Natural killer cell treated with Interleukin-12 subunit alpha and Interleukin-12 subunit beta and Interleukin-15 and Interleukin-18, amount 100 ng/mL, for 72 hours (primary cell): ENCODE results near the gene SULT2B1. TPM values are rescaled to one million over a fixed set of nuclear protein-coding genes. Genes with fewer than 3 reads are reported as not detected.

Experiments
- ATAC-seq, 2 donors: fragments of 150-1000 bp; cut with Tn5 transposase in 1 of 2; sonication (Bioruptor Pico), chemical (Tn5 transposase) in 1 of 2; 2 replicates each; pipeline ENCODE4 v1.10.0; 2021
- DNase-seq: peaks from one replicate; pipeline ENCODE4 v3.0.0; 2022; ENCODE audit warnings: low spot score
- H3K27ac Mint-ChIP-seq, 2 donors: 1 replicate in 1 of 2; 2 replicates in 1 of 2; pipeline ENCODE4 v1.8.0; 2022; ENCODE audit warnings: mixed read lengths in 2 of 2, mild to moderate bottlenecking in 1 of 2, moderate library complexity in 1 of 2
- H3K27me3 Mint-ChIP-seq, 2 donors: 1 replicate in 1 of 2; 2 replicates in 1 of 2; pipeline ENCODE4 v1.8.0; 2022; ENCODE audit warnings: mixed read lengths in 2 of 2
- H3K36me3 Mint-ChIP-seq: one replicate; pipeline ENCODE4 v1.8.0; 2022; ENCODE audit warnings: mixed read lengths
- H3K4me1 Mint-ChIP-seq, 2 donors: 1 replicate in 1 of 2; 2 replicates in 1 of 2; pipeline ENCODE4 v1.8.0; 2022; ENCODE audit warnings: low read depth in 2 of 2, mixed read lengths in 2 of 2, mild to moderate bottlenecking in 1 of 2
- H3K4me3 Mint-ChIP-seq: one replicate; pipeline ENCODE4 v1.8.0; 2022; ENCODE audit warnings: mixed read lengths
- H3K9me3 Mint-ChIP-seq: 2 replicates; pipeline ENCODE4 v1.8.0; 2022; ENCODE audit warnings: mixed read lengths
- total RNA-seq, 2 donors: library from RNA; stranded (reverse); gene quantifications; one replicate each; pipeline ENCODE4 v1.2.3, GENCODE V29; 2022

Gene SULT2B1
- total RNA-seq, 2 donors from 2014 or later, result not detected

DNA sequence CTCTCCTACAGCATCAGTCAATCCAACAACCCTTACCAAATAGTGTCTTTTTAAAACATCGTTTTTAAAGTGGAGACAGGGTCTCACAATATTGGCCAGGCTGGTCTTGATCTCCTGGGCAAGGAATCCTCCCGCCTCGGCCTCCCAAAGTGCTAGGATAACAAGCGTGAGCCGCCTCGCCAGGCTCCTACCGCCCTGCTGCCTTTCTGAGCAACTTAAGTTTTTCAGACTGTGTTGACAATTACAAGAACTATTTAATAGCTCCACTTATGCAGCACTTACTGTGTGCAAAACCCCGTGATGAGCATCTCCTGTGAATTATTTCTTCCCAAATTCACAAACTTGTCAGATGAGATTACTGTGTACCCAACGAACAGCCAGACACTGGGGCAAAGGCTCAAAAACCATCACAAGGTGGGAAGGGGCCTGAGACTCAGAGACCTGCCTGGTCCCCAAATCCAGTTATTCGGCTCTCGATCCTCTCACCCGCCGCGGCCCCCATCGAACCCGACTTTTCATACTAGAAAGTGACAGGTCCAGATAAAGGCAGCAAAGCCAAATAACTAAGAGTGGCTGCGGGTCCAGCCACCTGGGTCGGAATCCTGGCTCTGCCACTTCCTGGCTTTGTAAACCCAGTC, 66.4 kb downstream of the SULT2B1 start:
- peaks cover 46 to 49% of the 10 kb centered on the region in 2 donors for H3K4me1 Mint-ChIP-seq
- no peaks in the 10 kb centered on the region for H3K9me3 Mint-ChIP-seq
- peaks cover 12% of the 10 kb centered on the region for H3K36me3 Mint-ChIP-seq
- H3K27ac Mint-ChIP-seq, result peak overlapping the region; percentile 97 to 99
- H3K4me3 Mint-ChIP-seq, result peak overlapping the region; percentile 96
- DNase-seq (no peak), ATAC-seq (no peak)
- no peaks in the 10 kb centered on the region for H3K27me3 Mint-ChIP-seq

GRCh38 chr19:48618916-48619691, 67.1 kb downstream of the SULT2B1 start, which contains the start of the genes RPL18 and SPHK2:
RPL18 (minus strand) TSS chr19:48619178; CDS start chr19:48619143, 35 bp downstream.
SPHK2 (plus strand) TSS chr19:48619506; CDS start chr19:48620515, 1,009 bp downstream.
- no peaks in the 10 kb centered on the region for H3K27me3 Mint-ChIP-seq
- peak; percentile 91 to 94 for ATAC-seq
- peaks cover 19% of the 10 kb centered on the region for H3K36me3 Mint-ChIP-seq
- H3K27ac Mint-ChIP-seq, result peak within 1 kb of the TSS; percentile 97 to 99
- DNase-seq, result peak; percentile 98
- peaks cover 47 to 50% of the 10 kb centered on the region in 2 donors for H3K4me1 Mint-ChIP-seq
- peaks cover 3% of the 10 kb centered on the region for H3K9me3 Mint-ChIP-seq
- H3K4me3 Mint-ChIP-seq, result peak within 1 kb of the TSS; percentile 96

DNA sequence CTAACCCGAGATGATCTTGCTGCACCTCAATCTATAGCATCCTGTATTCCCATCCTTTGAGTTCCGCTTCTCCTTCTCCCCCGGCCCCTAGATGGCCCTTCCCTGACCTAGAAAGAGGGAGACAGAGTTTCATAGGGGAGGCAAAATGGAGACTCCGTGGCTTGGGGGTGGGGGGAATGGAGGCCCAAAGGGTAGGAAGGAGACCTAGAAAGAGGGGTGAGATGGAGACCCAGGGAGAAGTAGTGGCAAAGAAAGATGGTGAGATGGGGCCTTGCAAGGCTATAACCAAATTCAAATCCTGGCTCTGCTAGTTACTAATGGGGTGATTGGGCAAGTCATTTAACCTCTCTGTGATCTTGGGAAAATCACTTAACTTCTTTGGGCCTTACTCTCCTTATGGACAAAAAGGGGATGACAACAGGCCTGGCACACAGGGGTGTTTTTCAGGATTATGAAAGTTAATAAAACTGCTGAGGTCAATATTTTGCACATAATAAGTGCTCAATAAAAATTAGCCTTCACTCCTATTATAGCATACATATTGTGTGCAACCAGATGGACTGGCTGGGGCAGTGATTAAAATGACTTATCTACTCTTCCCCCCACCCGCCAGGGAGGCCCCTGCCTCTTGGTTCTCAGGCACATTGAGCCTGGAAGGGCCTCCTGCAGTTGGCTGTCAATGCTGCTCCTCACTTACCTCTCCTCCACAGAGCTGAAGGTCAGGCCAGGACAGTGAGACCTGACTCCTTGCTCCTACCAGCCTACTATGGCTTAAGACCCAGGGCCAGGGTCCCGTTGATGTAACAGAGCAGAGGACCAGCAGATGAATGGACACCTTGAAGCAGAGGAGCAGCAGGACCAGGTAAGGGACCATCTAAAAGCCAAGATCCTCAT, 68.0 kb downstream of the SULT2B1 start:
- Mint-ChIP-seq H3K27ac (peak overlapping the region; percentile 97 to 99), H3K4me3 (peak overlapping the region; percentile 96), H3K4me1 (peaks cover 52% of the 10 kb centered on the region in 2 donors), H3K36me3 (peaks cover 19% of the 10 kb centered on the region), H3K27me3 (no peaks in the 10 kb centered on the region), H3K9me3 (peaks cover 3% of the 10 kb centered on the region)
- ATAC-seq (no peak), DNase-seq (no peak)

DNA sequence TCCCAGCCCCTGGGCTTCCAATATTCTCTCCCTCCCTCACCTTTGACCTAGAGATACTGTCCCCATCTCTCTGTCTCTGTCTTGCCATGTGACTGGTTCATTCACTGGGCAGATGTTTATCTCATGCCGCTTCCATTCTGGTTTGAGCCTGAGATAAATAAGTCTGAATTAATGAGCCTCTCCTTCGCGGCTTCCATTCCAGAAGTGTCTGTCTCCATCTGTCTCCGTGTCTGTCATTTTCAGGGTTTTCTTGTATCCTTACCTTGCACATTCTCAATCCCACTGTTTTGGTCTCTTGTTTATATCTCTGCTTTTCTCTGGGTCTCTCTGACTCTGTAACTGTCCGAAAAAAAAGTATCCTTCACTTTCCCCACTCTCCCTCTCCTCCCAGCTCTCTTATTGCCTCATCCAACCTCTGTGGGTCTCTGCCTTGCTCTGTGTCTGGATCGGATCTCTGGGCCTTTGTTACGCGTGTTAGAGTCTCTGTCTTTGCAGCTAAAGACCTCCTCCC, 71.6 kb downstream of the SULT2B1 start:
- H3K9me3 Mint-ChIP-seq, result peaks cover 3% of the 10 kb centered on the region
- H3K27ac Mint-ChIP-seq, result peak overlapping the region; percentile 79 to 97

GRCh38 chr19:48624067-48624594, 72.2 kb downstream of the SULT2B1 start:
- peak overlapping the region; percentile 79 to 97 for H3K27ac Mint-ChIP-seq
- H3K36me3 Mint-ChIP-seq, result peaks cover 7% of the 10 kb centered on the region
- peak overlapping the region; percentile 89 for H3K4me3 Mint-ChIP-seq
- ATAC-seq (peak; percentile 88), DNase-seq (peak; percentile 99)
- no peaks in the 10 kb centered on the region for H3K27me3 Mint-ChIP-seq
- peaks cover 37 to 50% of the 10 kb centered on the region in 2 donors for H3K4me1 Mint-ChIP-seq
- peaks cover 3% of the 10 kb centered on the region for H3K9me3 Mint-ChIP-seq

More for the DNA sequence above, 71.6 kb downstream of the SULT2B1 start:
- peaks cover 40 to 50% of the 10 kb centered on the region in 2 donors for H3K4me1 Mint-ChIP-seq
- H3K36me3 Mint-ChIP-seq, result peaks cover 11% of the 10 kb centered on the region
- no peak for ATAC-seq
- DNase-seq, result no peak
- peak overlapping the region; percentile 89 for H3K4me3 Mint-ChIP-seq
- H3K27me3 Mint-ChIP-seq, result no peaks in the 10 kb centered on the region

DNA sequence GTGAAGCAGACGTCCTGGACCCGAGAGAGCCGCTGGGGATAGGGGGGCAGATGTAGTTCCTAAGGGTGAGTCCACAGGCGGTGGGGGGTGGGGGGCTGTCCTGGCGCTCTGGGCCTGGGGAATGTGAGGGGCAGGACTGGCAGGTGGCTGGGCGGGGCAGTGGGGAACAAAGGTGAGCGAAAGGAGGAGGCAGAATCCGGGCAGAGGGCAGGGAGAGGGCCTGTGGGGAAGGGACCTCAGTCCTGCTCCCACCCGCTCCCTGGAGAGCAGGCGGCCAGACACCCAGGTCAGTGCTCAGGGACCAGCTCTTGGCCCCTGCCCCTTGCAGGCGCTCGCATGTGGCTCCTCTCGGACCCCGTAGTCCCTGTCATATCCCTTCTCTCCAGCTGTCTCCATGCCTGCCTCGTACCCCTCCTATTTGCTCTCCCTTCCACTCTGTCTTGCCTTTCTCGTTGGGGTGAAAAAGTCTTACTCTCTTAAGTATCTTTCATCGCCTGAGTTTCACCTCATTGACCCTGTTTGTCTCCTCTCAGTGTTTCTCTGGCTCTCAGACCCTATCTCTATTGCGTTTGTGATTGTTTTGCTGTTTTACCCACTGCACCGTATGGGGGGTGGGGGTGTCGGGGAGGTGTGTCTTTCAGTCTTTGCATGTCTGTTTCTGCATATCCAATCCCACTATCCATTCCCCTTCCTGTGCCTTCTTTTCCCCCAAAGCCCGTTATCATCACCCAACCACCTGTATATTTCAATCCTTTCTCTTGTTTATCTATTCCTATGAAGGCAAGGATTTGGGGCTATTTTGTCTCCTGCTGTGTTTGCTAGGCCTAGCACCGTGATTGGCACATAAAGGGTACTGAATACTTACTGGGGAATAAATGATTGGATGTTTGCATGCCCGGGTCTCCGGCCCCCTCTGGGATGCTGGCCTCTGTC, 73.1 kb downstream of the SULT2B1 start:
- Mint-ChIP-seq H3K4me1 (peaks cover 28 to 43% of the 10 kb centered on the region in 2 donors), H3K9me3 (peaks cover 3% of the 10 kb centered on the region), H3K4me3 (peak overlapping the region; percentile 89), H3K27me3 (no peaks in the 10 kb centered on the region), H3K36me3 (peaks cover 7% of the 10 kb centered on the region), H3K27ac (peak overlapping the region; percentile 53 to 97)
- DNase-seq (no peak), ATAC-seq (no peak)

DNA sequence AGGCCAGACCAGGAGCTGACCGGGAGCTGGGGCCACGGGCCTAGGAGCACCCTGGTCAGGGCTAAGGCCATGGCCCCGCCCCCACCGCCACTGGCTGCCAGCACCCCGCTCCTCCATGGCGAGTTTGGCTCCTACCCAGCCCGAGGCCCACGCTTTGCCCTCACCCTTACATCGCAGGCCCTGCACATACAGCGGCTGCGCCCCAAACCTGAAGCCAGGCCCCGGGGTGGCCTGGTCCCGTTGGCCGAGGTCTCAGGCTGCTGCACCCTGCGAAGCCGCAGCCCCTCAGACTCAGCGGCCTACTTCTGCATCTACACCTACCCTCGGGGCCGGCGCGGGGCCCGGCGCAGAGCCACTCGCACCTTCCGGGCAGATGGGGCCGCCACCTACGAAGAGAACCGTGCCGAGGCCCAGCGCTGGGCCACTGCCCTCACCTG, 73.9 kb downstream of the SULT2B1 start:
- Mint-ChIP-seq H3K4me3 (no peak overlapping the region), H3K27me3 (no peaks in the 10 kb centered on the region), H3K27ac (no peak overlapping the region), H3K4me1 (peaks cover 24 to 40% of the 10 kb centered on the region in 2 donors), H3K36me3 (peaks cover 7% of the 10 kb centered on the region), H3K9me3 (peaks cover 3% of the 10 kb centered on the region)
- DNase-seq (no peak), ATAC-seq (no peak)

DNA sequence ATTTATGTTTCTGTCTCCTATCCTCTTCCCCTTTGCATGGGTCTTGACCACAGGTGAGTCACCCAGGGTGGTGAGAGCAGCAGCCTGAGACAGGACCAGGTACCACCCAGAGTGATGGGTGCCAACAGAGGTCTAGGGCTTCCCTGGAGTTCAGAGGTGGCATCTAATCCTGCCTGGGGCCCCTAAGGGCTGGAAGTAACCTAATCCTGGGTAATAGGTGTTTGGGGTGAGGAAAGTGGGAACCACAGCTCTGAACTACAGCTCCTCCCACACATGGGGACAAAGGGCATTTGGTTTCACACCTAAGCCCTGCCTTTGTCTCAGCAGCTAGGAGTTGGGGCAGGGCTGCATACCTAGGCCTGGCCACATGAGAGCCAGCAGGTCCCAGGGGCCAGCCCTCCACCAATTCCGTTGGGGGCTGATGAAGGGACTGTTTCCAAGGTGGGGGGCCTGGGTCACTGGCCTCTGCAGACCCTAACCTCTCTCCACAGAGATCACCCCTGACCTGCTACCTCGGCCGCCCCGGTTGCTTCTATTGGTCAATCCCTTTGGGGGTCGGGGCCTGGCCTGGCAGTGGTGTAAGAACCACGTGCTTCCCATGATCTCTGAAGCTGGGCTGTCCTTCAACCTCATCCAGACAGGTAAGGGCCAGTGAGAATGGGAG, 75.4 kb downstream of the SULT2B1 start:
- Mint-ChIP-seq H3K4me3 (no peak overlapping the region), H3K27ac (peak overlapping the region in 1 of 2 donors; percentile 31), H3K27me3 (no peaks in the 10 kb centered on the region), H3K4me1 (peaks cover 18 to 36% of the 10 kb centered on the region in 2 donors), H3K36me3 (peaks cover 7% of the 10 kb centered on the region), H3K9me3 (peaks cover 3% of the 10 kb centered on the region)
- no peak for ATAC-seq
- DNase-seq, result no peak

DNA sequence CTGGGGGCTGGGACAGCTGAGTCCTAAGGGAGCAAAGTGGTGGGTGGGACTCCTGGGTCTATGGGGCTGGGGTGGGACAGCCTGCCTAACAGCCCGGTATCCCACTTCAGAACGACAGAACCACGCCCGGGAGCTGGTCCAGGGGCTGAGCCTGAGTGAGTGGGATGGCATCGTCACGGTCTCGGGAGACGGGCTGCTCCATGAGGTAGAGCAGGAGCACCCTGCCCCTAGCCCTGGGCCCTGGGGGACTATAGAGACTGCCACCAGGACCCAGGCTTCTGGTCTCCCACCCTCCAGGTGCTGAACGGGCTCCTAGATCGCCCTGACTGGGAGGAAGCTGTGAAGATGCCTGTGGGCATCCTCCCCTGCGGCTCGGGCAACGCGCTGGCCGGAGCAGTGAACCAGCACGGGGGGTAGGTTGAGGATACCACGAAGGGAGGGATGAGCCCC, 75.9 kb downstream of the SULT2B1 start:
- DNase-seq, result no peak
- Mint-ChIP-seq H3K4me1 (peaks cover 18 to 36% of the 10 kb centered on the region in 2 donors), H3K27me3 (no peaks in the 10 kb centered on the region), H3K4me3 (no peak overlapping the region), H3K27ac (no peak overlapping the region), H3K9me3 (peaks cover 3% of the 10 kb centered on the region), H3K36me3 (peaks cover 7% of the 10 kb centered on the region)
- no peak for ATAC-seq

DNA sequence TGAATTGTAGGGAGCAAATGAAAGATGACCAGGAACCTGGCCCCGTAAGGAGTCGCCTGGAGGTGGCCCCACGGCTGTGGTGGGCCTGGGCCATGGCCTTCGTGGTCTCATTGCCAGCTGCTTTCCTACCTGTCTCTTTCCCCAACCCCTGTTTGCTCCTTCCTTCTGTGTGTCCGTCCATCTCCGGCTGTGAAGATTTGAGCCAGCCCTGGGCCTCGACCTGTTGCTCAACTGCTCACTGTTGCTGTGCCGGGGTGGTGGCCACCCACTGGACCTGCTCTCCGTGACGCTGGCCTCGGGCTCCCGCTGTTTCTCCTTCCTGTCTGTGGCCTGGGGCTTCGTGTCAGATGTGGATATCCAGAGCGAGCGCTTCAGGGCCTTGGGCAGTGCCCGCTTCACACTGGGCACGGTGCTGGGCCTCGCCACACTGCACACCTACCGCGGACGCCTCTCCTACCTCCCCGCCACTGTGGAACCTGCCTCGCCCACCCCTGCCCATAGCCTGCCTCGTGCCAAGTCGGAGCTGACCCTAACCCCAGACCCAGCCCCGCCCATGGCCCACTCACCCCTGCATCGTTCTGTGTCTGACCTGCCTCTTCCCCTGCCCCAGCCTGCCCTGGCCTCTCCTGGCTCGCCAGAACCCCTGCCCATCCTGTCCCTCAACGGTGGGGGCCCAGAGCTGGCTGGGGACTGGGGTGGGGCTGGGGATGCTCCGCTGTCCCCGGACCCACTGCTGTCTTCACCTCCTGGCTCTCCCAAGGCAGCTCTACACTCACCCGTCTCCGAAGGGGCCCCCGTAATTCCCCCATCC, 76.7 kb downstream of the SULT2B1 start:
- Mint-ChIP-seq H3K4me1 (peaks cover 13 to 33% of the 10 kb centered on the region in 2 donors), H3K27ac (no peak overlapping the region), H3K27me3 (no peaks in the 10 kb centered on the region)

DNA sequence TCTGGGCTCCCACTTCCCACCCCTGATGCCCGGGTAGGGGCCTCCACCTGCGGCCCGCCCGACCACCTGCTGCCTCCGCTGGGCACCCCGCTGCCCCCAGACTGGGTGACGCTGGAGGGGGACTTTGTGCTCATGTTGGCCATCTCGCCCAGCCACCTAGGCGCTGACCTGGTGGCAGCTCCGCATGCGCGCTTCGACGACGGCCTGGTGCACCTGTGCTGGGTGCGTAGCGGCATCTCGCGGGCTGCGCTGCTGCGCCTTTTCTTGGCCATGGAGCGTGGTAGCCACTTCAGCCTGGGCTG, 77.3 kb downstream of the SULT2B1 start:
- Mint-ChIP-seq H3K4me1 (peaks cover 12 to 31% of the 10 kb centered on the region in 2 donors), H3K27ac (no peak overlapping the region), H3K4me3 (no peak overlapping the region), H3K36me3 (no peaks in the 10 kb centered on the region), H3K27me3 (no peaks in the 10 kb centered on the region), H3K9me3 (no peaks in the 10 kb centered on the region)
- DNase-seq, result no peak
- ATAC-seq, result no peak

More for the DNA sequence above, 76.7 kb downstream of the SULT2B1 start:
- H3K4me3 Mint-ChIP-seq, result no peak overlapping the region
- ATAC-seq, result no peak
- H3K36me3 Mint-ChIP-seq, result peaks cover 4% of the 10 kb centered on the region
- peaks cover 3% of the 10 kb centered on the region for H3K9me3 Mint-ChIP-seq
- DNase-seq, result no peak
